HG03280 (cell line): Measurements from ENCODE around the gene SEC24A.
"Not testable (repeated sequence)": the region's sequence is repeated elsewhere in the genome, so short reads cannot be mapped to it uniquely, and the experiment has no call there.

Experiments
- ATAC-seq: cut with Tn5 transposase; IDR thresholded peaks from one replicate; pipeline ENCODE4 v1.9.1; 2021; ENCODE audit warnings: mild to moderate bottlenecking, moderate library complexity; ENCODE audit not compliant: unreplicated experiment

SEC24A gene

GRCh38 chr5:134738963-134739661, 90.5 kb downstream of the SEC24A start:
- ATAC-seq: no peak

GRCh38 chr5:134741052-134741451, 92.5 kb downstream of the SEC24A start:
- ATAC-seq: no peak

DNA sequence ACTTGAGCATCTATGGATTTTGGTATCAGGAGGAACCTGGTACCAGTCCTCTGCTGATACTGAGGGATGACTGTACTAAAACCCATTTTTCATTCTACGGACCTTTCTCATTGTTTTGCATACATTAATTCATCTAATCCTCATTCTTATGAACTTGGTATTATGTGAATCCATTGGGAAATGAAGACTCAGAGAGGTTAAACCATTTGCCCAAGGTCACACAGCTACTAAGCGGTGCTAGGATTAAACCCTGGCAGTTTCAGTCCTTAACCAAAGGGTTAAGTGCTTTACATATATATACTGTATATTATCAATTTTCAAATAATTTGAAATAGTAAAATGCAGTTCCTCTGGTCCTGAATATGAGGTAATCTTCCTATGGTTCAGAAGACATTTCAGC, 93.5 kb downstream of the SEC24A start:
- ATAC-seq: no peak

DNA sequence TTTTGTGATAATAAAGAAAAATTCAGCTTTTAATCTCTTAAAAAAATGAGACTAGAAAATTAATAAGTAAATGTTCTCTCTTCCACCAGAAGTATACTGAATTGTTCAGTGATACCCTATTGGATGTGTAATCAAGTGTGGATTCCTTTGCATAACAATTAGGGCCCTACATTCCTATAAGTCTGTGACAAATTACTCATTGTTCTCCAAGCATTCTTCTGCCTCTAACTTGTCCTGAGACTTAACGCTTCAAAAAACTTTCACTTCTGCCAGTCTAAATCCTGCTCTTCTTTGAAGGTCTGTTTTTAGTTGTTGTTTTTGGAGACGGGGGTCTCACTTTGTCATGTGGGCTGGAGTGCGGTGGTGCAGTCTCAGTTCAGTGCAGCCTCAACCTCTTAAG, 100.8 kb downstream of the SEC24A start:
- no peak for ATAC-seq

GRCh38 chr5:134758176-134758503, 109.6 kb downstream of the SEC24A start:
- no peak for ATAC-seq

DNA sequence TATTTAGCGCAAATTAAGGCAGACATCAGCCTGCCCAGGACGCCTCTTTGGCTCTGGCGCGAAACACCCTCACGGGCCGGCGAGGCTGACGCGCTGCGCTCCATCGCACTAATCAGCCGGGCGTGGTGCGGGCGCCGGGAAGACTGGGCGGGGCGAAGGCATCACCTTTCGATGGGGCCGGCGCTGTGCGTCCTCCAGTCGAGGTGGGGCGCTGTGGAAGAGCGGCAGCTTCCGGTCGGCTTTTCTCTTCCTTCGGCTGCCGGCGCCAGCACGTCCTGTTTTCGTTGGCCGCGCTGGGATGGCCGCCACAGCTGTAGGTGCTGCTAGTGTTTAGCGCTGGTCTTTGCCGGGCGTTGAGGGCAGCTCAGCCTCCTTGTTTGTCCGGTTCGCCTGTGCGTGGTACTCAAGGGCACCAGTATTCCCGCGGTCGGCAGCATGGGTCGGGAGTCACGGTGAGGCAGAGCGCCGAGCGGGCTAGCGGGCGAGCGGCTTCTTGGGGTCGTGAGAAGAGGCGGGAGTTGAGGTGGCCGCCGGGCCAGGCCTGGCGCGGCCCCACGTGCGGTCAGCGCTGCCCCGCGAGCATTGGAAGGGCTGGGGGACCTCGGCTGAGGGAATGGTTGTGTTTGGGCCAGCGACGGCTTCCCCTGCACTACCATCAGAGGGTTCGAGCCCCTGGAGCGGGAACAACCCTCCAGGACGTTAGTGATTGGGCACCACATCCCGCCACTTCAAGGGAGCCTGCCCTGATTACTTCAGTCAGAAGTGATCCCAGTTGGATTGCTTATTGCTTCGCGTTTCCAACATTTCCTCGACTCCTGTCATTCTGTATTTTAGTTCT, 110.1 kb downstream of the SEC24A start, which contains the start of gene DDX46:
Gene DDX46 (plus strand): TSS at position 276 of the 838 bp plus-strand sequence. CDS start 160 bp downstream, at position 436.
- ATAC-seq: peak; percentile 99

GRCh38 chr5:134767528-134768291, 119.1 kb downstream of the SEC24A start:
- not testable (repeated sequence) for ATAC-seq

GRCh38 chr5:134769206-134769605, 120.6 kb downstream of the SEC24A start:
- ATAC-seq: no peak

- ATAC-seq: no peak
These were observed 124.0 kb downstream of the SEC24A start for GRCh38 chr5:134772461-134773125.

DNA sequence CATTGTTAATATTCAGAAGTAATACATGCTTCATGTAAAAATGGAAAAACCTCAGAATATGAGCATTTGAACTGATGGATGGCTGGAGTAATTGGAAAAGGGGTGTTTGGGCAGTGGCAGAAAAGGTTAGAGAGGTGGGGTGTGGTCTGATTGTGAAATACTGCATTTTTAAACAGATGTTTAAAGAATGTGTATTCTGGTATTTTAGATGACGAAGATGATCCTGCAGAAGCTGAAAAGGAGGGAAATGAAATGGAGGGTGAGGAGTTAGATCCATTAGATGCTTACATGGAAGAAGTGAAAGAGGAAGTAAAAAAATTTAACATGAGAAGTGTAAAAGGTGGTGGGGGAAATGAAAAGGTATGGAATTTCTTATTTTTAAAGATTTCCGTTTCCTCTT, 128.8 kb downstream of the SEC24A start:
- no peak for ATAC-seq
